GM21515 (cell line): ENCODE results near the gene NAT16.
"Not testable (repeated sequence)": the region's sequence is repeated elsewhere in the genome, so short reads cannot be mapped to it uniquely, and the experiment has no call there.

Experiments
- ATAC-seq: cut with Tn5 transposase; IDR thresholded peaks from one replicate; pipeline ENCODE4 v1.9.1; 2021; ENCODE audit not compliant: unreplicated experiment

The NAT16 gene

DNA sequence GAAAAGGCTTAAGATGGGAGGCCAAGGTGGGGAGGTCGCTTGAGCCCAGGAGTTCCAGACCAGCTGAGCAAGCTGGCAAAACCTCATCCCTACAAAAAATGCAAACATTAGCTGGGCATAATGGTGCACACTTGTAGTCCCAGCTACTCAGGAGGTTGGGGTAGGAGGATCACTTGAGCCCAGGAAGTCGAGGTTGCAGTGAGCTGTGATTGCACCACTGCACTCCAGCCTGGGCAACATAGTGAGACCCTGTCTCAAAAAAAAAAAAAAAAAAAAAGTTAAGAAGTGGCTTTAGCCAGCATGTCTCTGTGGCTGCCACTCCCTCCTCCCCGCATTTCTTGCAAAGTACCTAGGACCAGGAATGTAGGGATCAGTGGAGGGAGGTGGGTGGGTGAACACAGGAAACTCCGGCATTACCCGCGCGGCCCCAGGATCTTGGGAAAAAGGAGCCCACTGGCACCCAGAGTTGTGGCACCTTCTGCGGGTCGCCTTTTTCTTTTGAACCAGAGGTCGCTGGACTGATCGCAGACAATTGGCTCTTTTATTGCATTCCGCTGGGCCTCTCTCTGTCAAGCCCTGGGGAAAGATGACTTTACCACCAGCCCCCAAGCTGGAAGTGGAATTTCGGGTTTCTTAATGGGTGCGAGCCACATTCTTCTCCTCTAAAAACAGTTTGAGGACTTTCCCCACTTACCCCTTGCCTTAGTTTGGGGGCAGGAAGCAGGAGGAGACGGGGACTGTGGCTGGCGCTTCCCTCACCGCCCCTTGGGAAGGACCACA lies 18.2 kb downstream of the NAT16 start:
- ATAC-seq = no peak

DNA sequence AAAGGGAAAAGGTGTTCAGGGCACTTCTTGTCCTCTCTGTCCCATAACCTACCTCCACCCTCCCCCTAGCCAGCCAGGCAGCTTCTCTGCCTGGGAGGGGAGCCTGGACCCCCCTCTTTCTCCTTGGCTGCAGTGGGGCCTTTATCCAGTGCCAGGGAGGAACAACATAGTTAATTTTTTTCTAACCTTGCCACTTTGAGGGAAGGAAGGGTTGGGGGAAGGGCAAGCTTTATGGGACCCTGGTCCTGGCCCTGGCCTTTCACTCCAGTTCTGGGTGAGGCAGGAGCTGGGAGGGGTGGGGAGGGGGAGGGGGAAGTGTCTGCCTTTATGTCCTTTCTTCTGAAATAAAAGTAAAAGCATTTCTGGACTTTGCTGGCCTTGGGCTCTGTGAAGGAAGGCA lies 19.2 kb downstream of the NAT16 start:
- ATAC-seq = no peak

DNA sequence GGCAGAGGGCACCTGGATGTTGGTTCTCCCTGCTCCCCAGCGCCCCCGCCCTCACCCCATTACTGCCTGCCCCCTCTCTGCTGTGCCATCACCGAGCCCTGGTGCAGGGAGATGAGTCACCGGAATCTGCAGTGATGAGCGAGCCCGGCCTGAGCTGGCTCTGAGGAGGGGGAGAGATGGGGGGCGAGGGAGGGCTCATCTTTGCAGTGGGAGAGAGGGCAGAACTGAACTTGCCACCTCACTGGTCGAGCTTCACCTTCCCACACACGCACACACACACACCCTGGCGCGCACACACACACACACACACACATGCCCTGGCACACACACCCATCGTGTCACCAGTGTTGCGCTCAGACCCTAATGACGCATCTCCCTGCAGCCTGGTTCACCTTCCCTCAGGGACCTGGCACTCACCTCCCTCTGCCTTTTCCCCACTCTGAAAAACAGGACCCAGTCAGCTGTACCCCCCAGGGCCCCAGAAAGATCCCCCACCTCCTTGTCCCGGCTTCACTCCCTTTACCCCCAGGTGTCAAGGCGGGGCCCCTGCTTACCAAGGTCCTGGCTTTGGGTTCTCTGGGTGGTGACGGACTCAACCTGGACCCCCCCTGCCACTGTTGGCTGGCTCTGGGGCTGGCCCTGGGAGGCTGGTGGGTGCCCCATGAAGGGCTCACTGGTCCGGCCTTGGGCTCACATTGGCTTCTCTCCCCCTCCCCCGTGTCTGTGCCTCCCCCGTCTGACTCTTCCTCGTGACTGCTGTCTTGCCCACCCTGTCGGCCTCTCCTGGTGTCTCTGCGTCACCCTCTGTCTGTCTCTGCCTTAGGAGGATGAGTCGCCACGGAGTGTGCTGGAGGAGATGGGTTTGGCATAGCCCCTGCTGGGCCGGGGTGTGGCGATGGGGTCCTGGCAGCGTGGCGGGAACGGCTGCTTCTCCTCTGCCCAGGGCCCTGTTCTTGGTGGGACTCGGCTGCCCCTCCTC lies 20.1 kb downstream of the NAT16 start:
- no peak for ATAC-seq

DNA sequence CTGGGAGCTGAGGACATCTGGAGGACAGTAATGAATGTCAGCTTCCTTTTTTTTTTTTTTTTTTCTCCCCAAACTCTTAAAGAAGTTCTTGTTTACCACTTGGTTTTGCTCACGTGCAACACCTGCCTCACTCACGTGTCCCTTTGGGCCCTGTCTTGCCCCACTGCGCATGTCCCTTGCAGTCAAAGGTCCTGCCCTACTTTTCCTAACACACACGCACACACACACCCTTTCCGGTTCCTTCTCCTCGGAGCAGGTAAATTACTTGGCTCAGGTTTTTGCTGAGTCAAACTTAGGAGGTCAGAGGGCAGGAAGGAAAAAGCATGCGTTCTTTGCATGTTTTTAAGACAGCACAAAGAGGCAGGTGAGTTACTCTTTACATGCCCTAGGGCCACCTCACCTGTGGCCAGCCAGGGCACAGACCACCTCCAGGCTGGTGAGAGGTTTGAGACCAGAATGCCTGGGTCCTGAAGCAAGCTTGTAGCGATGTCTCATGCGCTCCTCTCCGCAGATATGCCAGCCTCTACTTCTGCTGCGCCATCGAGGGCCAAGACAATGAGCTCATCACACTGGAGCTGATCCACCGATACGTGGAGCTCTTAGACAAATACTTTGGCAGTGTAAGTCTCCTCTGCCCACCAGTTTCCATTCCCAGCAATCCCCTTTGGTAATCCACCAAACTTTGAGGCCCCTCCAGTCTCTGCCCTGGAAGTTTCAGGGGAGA lies 23.1 kb downstream of the NAT16 start:
- ATAC-seq = no peak

DNA sequence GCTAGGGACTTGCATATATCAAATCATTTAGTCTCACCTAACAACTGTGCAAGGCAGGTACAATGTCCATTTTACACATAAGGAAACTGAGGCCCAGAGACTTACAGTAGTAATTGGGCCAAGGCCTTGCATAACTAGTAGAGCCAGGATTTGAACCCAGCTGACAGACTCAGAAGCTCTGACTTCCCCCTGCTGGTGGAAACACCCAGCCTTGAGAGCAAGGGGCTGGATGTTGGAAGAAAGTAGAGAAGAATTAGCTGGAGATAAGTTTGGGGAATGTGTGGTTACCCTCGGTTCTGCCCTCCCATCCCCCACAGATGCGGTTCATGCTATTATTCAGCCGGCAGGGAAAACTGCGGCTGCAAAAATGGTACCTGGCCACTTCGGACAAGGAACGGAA lies 23.8 kb downstream of the NAT16 start:
- no peak for ATAC-seq

DNA sequence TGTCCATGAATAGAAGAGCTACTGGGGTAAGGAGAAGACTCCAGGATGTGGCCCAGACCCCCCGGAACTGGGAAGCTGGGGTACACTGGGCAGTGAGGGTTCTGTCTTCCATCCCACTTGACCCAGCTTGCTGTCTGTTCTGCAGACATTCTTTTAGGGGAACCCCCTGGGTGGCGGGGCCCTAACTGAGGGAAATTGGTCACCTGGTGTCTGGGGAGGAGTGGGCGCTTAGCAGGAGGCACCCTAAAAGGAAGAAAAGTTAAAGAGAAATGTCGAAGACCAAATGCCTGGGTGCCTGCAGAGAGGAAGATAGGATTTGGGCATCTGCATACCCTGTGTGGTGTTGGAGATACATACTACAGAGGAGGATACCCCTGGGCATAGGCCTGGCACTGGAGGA lies 24.8 kb downstream of the NAT16 start:
- no peak for ATAC-seq

DNA sequence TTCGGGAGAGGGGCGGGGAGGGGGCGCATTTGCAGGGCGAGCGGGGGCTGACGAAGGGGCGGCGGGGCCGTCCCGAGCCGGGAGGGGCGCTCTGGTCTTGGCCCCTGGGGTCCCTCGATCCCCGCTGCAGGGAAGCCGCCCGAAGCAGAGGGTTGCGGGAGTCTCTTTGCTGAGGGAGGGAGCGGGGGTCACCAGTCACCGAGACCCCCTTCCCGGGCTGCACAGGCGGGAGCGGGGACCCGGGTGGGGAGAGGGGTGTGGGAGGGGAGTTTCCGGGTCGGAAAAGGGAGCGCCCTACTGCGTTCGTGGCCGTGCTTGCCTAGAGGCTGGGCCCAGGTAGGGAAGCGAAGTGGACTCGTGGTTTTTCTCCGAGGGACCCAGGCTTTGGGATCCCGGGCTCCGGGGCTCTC lies 25.4 kb downstream of the NAT16 start:
- peak; percentile 29 for ATAC-seq

DNA sequence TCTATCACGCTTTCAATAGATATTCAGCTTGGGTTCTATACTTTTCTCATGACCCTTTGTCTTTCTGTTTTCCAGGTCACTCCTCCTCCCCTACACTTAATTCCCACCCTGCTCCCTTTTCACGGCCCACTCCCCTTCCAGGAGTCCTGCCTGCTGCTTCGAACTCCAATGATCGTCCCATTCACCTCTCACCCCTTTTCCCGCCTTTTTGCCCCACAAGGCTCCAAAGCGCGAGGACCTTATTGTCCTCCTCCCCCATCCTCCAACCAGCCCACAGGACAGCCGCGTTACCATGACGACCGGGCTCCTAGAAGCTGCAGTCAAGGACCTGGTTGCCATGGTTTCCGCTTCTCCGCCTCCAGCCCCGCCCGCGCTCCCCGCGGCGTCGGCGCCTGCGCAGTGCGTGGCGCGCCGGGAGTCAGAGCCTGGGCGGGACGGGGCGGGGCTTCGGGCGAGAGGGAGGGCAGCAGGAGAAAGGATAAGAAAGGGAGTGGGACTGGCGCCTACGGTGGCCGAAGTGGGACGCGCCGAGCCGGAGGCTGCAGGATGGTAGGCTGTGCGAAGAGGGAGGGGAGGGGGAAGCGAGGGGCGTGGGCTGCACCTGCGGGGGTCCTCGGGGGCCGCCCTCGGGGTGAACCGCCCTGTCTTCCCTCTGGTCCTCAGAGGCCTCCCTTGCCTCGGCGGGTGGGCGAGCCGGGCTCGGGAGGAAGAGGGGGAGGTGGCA lies 26.0 kb downstream of the NAT16 start, which contains the start of gene AP1S1:
Gene AP1S1 (plus strand): TSS at position 508 of the 724 bp plus-strand sequence. CDS start 39 bp downstream, at position 547.
- ATAC-seq = peak; percentile 73

DNA sequence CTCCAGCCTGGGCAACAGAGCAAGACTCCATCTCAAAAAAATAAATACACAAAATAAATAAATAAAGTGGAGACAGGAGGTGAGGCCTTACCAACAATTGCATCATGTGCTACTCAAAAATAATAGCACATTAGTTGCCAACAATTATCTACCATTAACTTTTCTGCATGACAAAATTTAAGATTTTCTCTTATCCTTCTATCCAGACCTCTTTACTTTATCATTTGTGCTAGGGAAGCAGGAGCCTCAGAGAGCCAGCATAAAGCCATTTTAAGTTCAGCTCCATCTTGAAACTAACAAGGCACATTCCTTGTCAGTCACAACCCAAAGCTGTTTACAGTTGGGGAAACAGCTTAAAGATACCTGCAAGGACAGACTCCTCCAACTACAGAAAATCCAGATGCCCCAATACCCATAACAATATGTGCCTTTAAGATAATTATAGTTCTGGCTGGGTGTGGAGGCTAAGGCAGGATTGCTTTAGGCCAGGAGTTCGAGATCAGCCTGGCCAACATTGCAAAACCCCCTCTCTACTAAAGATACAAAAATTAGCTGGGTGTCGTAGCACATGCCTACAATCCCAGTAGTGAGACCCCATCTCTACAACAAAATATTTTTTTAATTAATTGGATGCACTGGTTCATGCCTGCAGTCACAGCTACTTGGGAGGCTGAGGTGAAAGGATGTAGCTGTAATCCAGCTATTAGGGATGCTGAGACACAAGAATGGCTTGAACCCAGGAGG lies 28.0 kb downstream of the NAT16 start:
- no peak for ATAC-seq

DNA sequence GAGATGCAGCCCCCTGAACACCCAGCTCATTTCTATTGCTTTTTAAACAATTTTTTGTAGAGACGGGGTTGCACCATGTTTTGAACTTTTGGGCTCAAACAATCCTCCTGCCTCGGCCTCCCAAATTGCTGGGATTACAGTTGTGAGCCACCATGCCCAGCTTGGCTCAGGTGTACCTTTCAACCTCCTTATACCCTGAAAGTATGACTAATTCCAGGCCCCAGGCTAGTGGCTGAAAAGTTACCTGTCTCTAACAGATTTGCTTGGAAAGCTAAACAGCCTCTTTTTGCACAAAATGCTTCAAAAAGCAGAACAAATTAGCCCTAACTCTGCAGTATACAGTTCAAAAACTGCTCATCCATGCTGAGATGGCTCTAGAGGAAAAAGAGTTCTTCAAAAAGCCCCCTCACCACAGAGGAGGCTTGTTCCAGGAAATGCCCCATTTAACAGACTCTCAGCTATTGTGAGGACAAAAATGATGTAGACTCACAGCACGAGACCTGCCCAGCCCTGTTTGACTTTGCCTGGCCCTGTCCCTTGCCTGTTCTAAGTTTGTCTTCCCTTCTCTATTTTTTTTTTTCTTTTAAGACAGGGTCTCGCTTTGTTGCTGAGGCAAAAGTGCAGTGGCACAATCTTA lies 39.2 kb downstream of the NAT16 start:
- ATAC-seq = no peak

DNA sequence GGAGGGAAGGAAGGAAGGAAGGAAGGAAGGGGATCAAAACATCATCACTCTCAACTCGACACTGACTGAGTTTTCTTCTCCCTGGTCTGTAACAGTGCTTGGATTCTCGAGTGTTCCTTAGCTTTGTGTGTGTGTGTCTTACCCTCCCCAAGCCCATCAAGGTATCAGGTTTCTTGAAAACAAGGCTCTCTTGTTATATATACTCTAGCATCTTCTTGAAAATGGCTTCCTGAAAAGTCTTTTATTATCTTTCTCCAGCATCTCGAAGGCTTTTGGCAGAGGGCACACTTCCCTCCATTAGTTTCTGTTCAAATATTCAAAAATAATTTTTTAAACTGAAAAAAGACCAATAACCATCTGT lies 39.8 kb downstream of the NAT16 start:
- ATAC-seq = no peak

DNA sequence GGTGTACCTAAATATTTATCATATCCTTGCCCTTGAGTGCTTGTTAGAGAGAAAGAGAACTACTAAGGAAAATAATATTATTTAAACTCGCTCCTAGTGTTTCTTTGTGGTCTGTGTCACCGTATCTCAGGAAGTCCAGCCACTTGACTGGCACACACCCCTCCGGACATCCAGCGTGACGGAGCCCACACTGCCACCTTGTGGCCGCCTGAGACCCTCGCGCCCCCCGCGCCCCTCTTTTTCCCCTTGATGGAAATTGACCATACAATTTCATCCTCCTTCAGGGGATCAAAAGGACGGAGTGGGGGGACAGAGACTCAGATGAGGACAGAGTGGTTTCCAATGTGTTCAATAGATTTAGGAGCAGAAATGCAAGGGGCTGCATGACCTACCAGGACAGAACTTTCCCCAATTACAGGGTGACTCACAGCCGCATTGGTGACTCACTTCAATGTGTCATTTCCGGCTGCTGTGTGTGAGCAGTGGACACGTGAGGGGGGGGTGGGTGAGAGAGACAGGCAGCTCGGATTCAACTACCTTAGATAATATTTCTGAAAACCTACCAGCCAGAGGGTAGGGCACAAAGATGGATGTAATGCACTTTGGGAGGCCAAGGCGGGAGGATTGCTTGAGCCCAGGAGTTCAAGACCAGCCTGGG lies 41.8 kb downstream of the NAT16 start:
- peak; percentile 56 for ATAC-seq

DNA sequence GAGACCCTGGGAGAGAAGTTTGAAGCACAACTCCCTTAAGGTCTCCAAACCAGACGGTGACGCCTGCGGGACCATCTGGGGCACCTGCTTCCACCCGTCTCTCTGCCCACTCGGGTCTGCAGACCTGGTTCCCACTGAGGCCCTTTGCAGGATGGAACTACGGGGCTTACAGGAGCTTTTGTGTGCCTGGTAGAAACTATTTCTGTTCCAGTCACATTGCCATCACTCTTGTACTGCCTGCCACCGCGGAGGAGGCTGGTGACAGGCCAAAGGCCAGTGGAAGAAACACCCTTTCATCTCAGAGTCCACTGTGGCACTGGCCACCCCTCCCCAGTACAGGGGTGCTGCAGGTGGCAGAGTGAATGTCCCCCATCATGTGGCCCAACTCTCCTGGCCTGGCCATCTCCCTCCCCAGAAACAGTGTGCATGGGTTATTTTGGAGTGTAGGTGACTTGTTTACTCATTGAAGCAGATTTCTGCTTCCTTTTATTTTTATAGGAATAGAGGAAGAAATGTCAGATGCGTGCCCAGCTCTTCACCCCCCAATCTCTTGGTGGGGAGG lies 42.4 kb downstream of the NAT16 start:
- ATAC-seq = no peak

DNA sequence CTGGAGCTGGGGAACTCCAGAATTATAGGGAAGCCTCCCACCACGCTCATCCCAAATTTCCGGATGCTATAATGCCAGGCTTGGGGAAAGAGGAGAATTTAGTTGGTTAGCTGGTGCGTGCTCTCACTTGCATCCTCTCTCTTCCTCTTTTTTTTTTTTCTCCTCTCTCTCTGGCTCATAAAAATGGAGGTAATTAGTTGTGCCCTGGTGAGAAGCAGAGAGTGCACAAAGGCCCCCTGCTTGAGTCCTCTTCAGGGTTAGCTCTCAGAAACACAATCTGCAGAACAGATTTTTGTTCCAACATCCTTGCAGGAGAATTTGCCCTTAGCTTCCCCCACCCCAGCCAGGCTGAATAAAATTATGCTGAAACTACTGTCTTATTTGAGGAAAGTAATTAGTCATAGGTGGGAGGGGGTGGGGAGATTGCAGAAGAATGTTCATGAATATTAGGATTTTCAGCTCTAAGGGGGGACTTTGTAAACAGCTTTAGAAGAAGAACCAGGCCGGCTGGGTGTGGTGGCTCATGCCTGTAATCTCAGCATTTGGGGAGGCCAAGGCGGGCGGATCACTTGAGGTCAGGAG lies 45.6 kb downstream of the NAT16 start:
- ATAC-seq = no peak

DNA sequence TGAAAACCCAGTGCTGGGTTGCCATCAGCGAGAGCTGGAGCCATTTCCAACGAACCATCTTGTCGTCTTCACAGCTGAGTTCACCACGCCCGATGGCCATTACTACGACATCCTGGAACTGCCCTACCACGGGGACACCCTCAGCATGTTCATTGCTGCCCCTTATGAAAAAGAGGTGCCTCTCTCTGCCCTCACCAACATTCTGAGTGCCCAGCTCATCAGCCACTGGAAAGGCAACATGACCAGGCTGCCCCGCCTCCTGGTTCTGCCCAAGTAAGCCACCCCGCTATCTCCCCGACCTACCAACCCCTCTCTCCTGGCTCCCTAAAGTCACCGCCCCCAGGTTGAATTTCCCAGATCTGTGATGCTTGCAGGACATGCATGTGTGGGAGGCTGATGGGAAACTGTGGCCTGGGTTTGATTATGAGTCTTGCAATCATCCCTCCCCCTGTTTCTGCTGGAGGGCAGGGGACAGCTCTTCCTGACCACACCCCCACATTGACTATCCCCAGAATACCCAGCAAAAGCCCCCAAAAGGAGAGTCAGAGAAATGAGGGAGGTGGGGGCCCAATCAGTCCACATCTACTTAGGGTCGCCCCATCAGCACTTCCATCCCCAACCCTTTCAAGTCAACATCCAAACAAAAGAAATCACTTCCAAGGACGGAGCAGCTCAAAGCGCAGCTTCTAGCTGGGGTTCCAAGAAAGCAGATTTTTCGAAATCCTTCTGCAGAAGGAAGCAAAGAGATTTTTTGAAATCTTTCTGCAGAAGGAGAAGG lies 46.3 kb downstream of the NAT16 start:
- ATAC-seq = no peak

DNA sequence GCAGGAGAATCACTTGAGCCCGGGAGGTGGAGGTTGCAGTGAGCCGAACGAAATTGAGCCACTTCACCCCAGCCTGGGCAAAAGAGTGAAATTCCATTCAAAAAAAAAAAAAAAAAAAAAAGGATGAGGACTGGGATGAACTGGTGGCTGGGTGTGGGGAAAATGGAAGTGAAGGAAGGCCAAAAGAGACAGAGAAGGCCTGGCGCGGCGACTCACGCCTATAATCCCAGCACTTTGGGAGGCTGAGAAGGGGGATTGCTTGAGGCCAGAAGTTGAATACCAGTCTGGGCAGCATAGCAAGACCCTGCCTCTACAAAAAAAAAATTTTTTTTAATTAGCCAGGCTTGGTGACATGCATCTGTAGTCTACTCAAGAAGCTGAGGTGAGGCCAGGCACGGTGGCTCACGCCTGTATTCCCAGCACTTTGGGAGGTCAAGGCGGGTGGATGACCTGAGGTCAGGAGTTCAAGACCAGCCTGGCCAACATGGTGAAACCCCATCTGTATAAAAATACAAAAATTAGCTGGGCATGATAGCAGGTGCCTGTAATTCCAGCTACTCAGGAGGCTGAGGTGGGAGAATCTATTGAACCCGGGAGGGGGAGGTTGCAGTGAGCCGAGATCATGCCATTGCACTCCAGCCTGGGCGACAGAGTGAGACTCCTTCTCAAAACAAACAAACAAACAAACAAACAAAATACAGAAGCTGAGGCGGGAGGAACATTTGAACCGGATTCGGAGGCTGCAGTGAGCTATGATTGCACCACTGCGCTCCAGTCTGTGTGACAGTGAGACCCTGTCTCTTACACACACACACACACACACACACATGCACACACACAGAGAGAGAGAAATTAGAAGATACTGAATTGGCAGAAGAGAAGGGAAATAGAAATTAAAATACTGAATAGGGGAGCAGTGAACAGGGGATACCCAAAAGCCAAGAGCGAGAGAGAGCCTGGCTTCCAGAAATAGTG lies 47.2 kb downstream of the NAT16 start:
- not testable (repeated sequence) for ATAC-seq
